ENCODE data around the gene PTPRF. TPM values are rescaled to one million over a fixed set of nuclear protein-coding genes. Genes with fewer than 3 reads are reported as not detected.

Gene PTPRF
- total RNA-seq, 4 donors from 2014 or later: 33.8 to 84.2 (median 53.7) TPM

- H3K9me3 ChIP-seq: no peaks in the 10 kb centered on the region
- peaks cover 10 to 33% (median 32%) of the 10 kb centered on the region in 4 donors for H3K4me1 ChIP-seq
- no peak overlapping the region for H3K27ac ChIP-seq (replicated peaks in 1 of 4)
- no peaks in the 10 kb centered on the region for H3K27me3 ChIP-seq
- intact Hi-C loops (cut with DNase I): no loop called here
- DNase-seq (ENCODE audit: extremely low spot score): no peak
- no peak overlapping the region for H3K4me3 ChIP-seq
- 67% methylated on average over 4 of the region's 6 CpGs for WGBS
- peaks cover 0 to 44% (median 19%) of the 10 kb centered on the region in 4 donors for H3K36me3 ChIP-seq
- TF ChIP-seq CTCF (IDR thresholded peaks at IDR 0.05) (no peak), EP300 (IDR thresholded peaks at IDR 0.05) (no peak), POLR2A (IDR thresholded peaks at IDR 0.05; ENCODE audit: low read depth) (no peak), POLR2AphosphoS5 (IDR thresholded peaks at IDR 0.05) (no peak)
Measured at GRCh38 chr1:43569175-43569574, 38.5 kb downstream of the PTPRF start.

- H3K27ac ChIP-seq (replicated peaks in 1 of 4): no peak overlapping the region
Measured at GRCh38 chr1:43570277-43570676, 39.6 kb downstream of the PTPRF start.

GRCh38 chr1:43570715-43571114 is 40.0 kb downstream of the PTPRF start:
- H3K27me3 ChIP-seq: no peaks in the 10 kb centered on the region
- 81% methylated on average over 14 of the region's 14 CpGs for WGBS
- intact Hi-C loops (cut with DNase I): no loop called here
- DNase-seq (ENCODE audit: extremely low spot score): no peak
- H3K27ac ChIP-seq (replicated peaks in 1 of 4): no peak overlapping the region
- H3K9me3 ChIP-seq: no peaks in the 10 kb centered on the region
- H3K4me1 ChIP-seq: peaks cover 6 to 18% (median 17%) of the 10 kb centered on the region in 4 donors
- H3K36me3 ChIP-seq: peaks cover 0 to 57% (median 25%) of the 10 kb centered on the region in 4 donors
- TF ChIP-seq EP300 (IDR thresholded peaks at IDR 0.05) (no peak), POLR2A (IDR thresholded peaks at IDR 0.05; ENCODE audit: low read depth) (no peak), POLR2AphosphoS5 (IDR thresholded peaks at IDR 0.05) (no peak), CTCF (IDR thresholded peaks at IDR 0.05) (no peak)
- H3K4me3 ChIP-seq: no peak overlapping the region

More at GRCh38 chr1:43570277-43570676, 39.6 kb downstream of the PTPRF start:
- Histone ChIP-seq H3K4me1 (peaks cover 8 to 22% (median 21%) of the 10 kb centered on the region in 4 donors), H3K36me3 (peaks cover 0 to 53% (median 23%) of the 10 kb centered on the region in 4 donors), H3K27me3 (no peaks in the 10 kb centered on the region), H3K4me3 (no peak overlapping the region), H3K9me3 (no peaks in the 10 kb centered on the region)
- 68% methylated on average over 5 of the region's 9 CpGs for WGBS
- intact Hi-C loops (cut with DNase I): no loop called here
- no peak for TF ChIP-seq EP300 (IDR thresholded peaks at IDR 0.05)
- TF ChIP-seq CTCF (IDR thresholded peaks at IDR 0.05): no peak
- no peak for TF ChIP-seq POLR2AphosphoS5 (IDR thresholded peaks at IDR 0.05)
- no peak for DNase-seq (ENCODE audit: extremely low spot score)

- Histone ChIP-seq H3K4me1 (peaks cover 0 to 10% (median 8%) of the 10 kb centered on the region in 4 donors), H3K27me3 (no peaks in the 10 kb centered on the region), H3K4me3 (no peak overlapping the region), H3K36me3 (peaks cover 0 to 70% (median 27%) of the 10 kb centered on the region in 4 donors), H3K9me3 (no peaks in the 10 kb centered on the region), H3K27ac (replicated peaks in 1 of 4) (no peak overlapping the region)
- no peak for DNase-seq (ENCODE audit: extremely low spot score)
- whole genome bisulfite sequencing: 69% methylated on average over 2 of the region's 2 CpGs
- TF ChIP-seq CTCF (IDR thresholded peaks at IDR 0.05) (no peak), POLR2A (IDR thresholded peaks at IDR 0.05; ENCODE audit: low read depth) (no peak), POLR2AphosphoS5 (IDR thresholded peaks at IDR 0.05) (no peak), EP300 (IDR thresholded peaks at IDR 0.05) (no peak)
- intact Hi-C loops (cut with DNase I): no loop called here
Measured at GRCh38 chr1:43572084-43572483, 41.4 kb downstream of the PTPRF start.

GRCh38 chr1:43572538-43572937 is 41.9 kb downstream of the PTPRF start:
- WGBS: 93% methylated on average over 9 of the region's 9 CpGs
- no peak overlapping the region for H3K27ac ChIP-seq (replicated peaks in 1 of 4)
- H3K4me1 ChIP-seq: peaks cover 0 to 14% (median 12%) of the 10 kb centered on the region in 4 donors
- H3K36me3 ChIP-seq: peaks cover 0 to 70% (median 27%) of the 10 kb centered on the region in 4 donors
- intact Hi-C loops (cut with DNase I): no loop called here
- no peak for DNase-seq (ENCODE audit: extremely low spot score)
- no peaks in the 10 kb centered on the region for H3K27me3 ChIP-seq
- no peak for TF ChIP-seq EP300 (IDR thresholded peaks at IDR 0.05)
- no peak for TF ChIP-seq POLR2A (IDR thresholded peaks at IDR 0.05; ENCODE audit: low read depth)
- no peak for TF ChIP-seq POLR2AphosphoS5 (IDR thresholded peaks at IDR 0.05)
- no peak for TF ChIP-seq CTCF (IDR thresholded peaks at IDR 0.05)
- H3K4me3 ChIP-seq: no peak overlapping the region
- H3K9me3 ChIP-seq: no peaks in the 10 kb centered on the region
